ENCODE measurements around the gene ENTPD1. TPM values are rescaled to one million over a fixed set of nuclear protein-coding genes. Genes with fewer than 3 reads are reported as not detected.

Gene ENTPD1
- total RNA-seq, 1 donor from 2014 or later = 41.6 TPM

- H3K36me3 ChIP-seq = no peaks in the 10 kb centered on the region
- no peak overlapping the region for H3K4me3 ChIP-seq
- TF ChIP-seq CTCF (IDR thresholded peaks at IDR 0.05) = no peak
- no peaks in the 10 kb centered on the region for H3K27me3 ChIP-seq
- peaks cover 3 to 27% of the 10 kb centered on the region in 2 donors for H3K4me1 ChIP-seq
- peak overlapping the region; percentile 61 for H3K27ac ChIP-seq
- intact Hi-C loops (cut with DNase I) = no loop called here
- no peaks in the 10 kb centered on the region for H3K9me3 ChIP-seq
- DNase-seq (ENCODE audit: low spot score in 2 of 2) = no peak
Observed at GRCh38 chr10:95783741-95784140, 27.8 kb downstream of the ENTPD1 start.

- no peak for TF ChIP-seq CTCF (IDR thresholded peaks at IDR 0.05)
- intact Hi-C loops (cut with DNase I) = no loop called here
- H3K9me3 ChIP-seq = no peaks in the 10 kb centered on the region
- H3K4me3 ChIP-seq = no peak overlapping the region
- H3K4me1 ChIP-seq = peaks cover 3 to 31% of the 10 kb centered on the region in 2 donors
- no peaks in the 10 kb centered on the region for H3K36me3 ChIP-seq
- no peak for DNase-seq (ENCODE audit: low spot score in 2 of 2)
- peak overlapping the region; percentile 61 for H3K27ac ChIP-seq
- H3K27me3 ChIP-seq = no peaks in the 10 kb centered on the region
Observed at GRCh38 chr10:95784279-95784913, 28.4 kb downstream of the ENTPD1 start.

DNA sequence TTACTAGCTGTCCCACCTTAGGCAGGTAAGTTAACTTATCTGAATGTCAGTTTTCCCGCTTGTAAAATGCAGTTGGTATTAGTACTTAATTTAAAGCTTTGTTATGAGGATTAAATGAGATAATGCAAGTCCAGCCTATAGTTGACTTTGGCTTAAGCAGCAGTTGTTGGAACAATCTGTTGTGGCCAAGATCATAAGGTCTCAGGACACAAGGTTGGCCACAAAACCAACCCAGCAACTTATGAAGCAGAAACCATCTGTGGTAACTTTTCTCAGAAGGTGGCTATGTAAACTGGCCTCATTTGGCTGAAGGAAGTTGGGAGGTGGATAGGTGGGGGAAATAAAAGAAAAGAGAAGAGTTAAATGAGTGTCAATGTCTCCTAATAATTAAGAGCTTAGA lies 29.4 kb downstream of the ENTPD1 start:
- no peak for TF ChIP-seq CTCF (IDR thresholded peaks at IDR 0.05)
- no peaks in the 10 kb centered on the region for H3K27me3 ChIP-seq
- H3K36me3 ChIP-seq = no peaks in the 10 kb centered on the region
- H3K4me1 ChIP-seq = peaks cover 3 to 31% of the 10 kb centered on the region in 2 donors
- DNase-seq (ENCODE audit: low spot score in 2 of 2) = no peak
- H3K27ac ChIP-seq = peak overlapping the region; percentile 61
- H3K4me3 ChIP-seq = no peak overlapping the region
- intact Hi-C loops (cut with DNase I) = no loop called here
- no peaks in the 10 kb centered on the region for H3K9me3 ChIP-seq

DNA sequence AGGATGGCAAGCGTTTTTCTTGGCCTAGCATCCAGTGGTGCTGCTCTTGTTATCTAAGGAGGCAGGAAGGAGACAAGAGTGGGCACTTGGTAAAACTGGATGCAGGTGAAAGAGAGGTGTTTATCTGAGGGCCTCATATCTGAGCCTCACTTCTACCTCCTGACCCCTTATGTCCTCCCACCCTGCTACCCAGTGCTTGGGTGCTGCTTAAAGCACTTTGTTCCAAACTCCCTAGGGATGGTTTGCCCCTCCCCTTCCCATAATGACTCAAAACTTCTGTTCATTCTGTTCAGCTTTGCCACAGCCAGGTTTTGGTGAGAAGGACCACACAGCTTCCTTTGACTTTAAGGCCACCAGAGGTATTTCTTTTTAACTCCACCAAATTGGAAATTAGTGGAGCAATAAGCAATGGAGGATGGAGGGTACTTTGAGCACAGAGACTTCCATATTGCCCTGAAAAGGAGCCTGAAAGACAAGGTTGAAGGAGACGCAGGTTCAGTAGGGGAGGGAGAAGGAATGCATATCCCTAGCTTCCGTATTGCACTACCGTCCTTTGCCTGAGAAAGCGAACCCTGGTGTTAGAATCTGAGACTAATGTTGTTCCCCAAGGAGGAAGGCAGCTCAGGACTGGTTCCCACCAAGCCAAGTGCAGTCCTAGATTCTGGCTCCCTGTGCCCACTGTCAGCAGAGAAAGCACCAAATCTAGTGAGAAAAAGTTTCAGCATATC lies 30.1 kb downstream of the ENTPD1 start:
- Histone ChIP-seq H3K4me1 (peaks cover 3 to 31% of the 10 kb centered on the region in 2 donors), H3K27ac (peak overlapping the region in 1 of 2 donors; percentile 61), H3K36me3 (no peaks in the 10 kb centered on the region), H3K9me3 (no peaks in the 10 kb centered on the region), H3K27me3 (no peaks in the 10 kb centered on the region), H3K4me3 (no peak overlapping the region)
- no peak for TF ChIP-seq CTCF (IDR thresholded peaks at IDR 0.05)
- DNase-seq (ENCODE audit: low spot score in 2 of 2) = no peak
- intact Hi-C loops (cut with DNase I) = no loop called here

- H3K27me3 ChIP-seq = no peaks in the 10 kb centered on the region
- peaks cover 7 to 36% of the 10 kb centered on the region in 2 donors for H3K4me1 ChIP-seq
- H3K36me3 ChIP-seq = no peaks in the 10 kb centered on the region
- H3K4me3 ChIP-seq = no peak overlapping the region
- DNase-seq (ENCODE audit: low spot score in 2 of 2) = no peak
- no peak for TF ChIP-seq CTCF (IDR thresholded peaks at IDR 0.05)
- no peaks in the 10 kb centered on the region for H3K9me3 ChIP-seq
- H3K27ac ChIP-seq = no peak overlapping the region
- intact Hi-C loops (cut with DNase I) = no loop called here
Observed at GRCh38 chr10:95787447-95787846, 31.5 kb downstream of the ENTPD1 start.
